Mononuclear cell (primary cell): Measurements from ENCODE around the gene PDXP. TPM values are rescaled to one million over a fixed set of nuclear protein-coding genes. Genes with fewer than 3 reads are reported as not detected.
A peak's percentile ranks its signal among the peaks of the same experiment; 100 is the strongest.
"Not testable (repeated sequence)": the region's sequence is repeated elsewhere in the genome, so short reads cannot be mapped to it uniquely, and the experiment has no call there.

Experiments used
- H3K27me3 ChIP-seq: 2 replicates; pipeline ENCODE4 v1.6.0; 2011; ENCODE audit warnings: low read length, control low read depth; ENCODE audit not compliant: insufficient read depth
- H3K4me1 ChIP-seq: 2 replicates; pipeline ENCODE4 v1.5.1; 2011; ENCODE audit warnings: mild to moderate bottlenecking, low read length, control low read depth; ENCODE audit not compliant: insufficient read depth
- H3K4me3 ChIP-seq: 2 replicates; pipeline ENCODE4 v1.5.1; 2011; ENCODE audit warnings: mild to moderate bottlenecking, low read length, moderate library complexity
- H3K9me3 ChIP-seq: 2 replicates; pipeline ENCODE4 v1.5.1; 2011; ENCODE audit warnings: low read depth, mild to moderate bottlenecking, control low read depth, low read length
- total RNA-seq: library from RNA; depleted of rRNA; stranded (reverse); fragments of >200 nt; gene quantifications from one replicate; pipeline ENCODE4 v1.2.3, GENCODE V29; 2012

Gene PDXP
- total RNA-seq, 1 donor = 2.7 TPM

- no peak overlapping the region for H3K4me3 ChIP-seq
- no peaks in the 10 kb centered on the region for H3K9me3 ChIP-seq
- H3K27me3 ChIP-seq = no peaks in the 10 kb centered on the region
- H3K4me1 ChIP-seq = peaks cover 30% of the 10 kb centered on the region
Observed at GRCh38 chr22:37684803-37685615, 26.5 kb downstream of the PDXP start.

- Histone ChIP-seq H3K27me3 (no peaks in the 10 kb centered on the region), H3K9me3 (no peaks in the 10 kb centered on the region), H3K4me1 (peaks cover 26% of the 10 kb centered on the region), H3K4me3 (peak within 1 kb of the TSS; percentile 92)
Observed at GRCh38 chr22:37686002-37686982, 27.8 kb downstream of the PDXP start, which contains the start of gene NOL12. Gene NOL12, plus strand, starts transcription at chr22:37686343. Its CDS starts 50 bp downstream, at chr22:37686393.

- Histone ChIP-seq H3K4me3 (no peak overlapping the region), H3K4me1 (peaks cover 19% of the 10 kb centered on the region), H3K27me3 (no peaks in the 10 kb centered on the region), H3K9me3 (no peaks in the 10 kb centered on the region)
Observed at GRCh38 chr22:37690407-37690806, 31.9 kb downstream of the PDXP start.

GRCh38 chr22:37690901-37691504, 32.5 kb downstream of the PDXP start:
- Histone ChIP-seq H3K4me3 (no peak overlapping the region), H3K9me3 (no peaks in the 10 kb centered on the region), H3K27me3 (no peaks in the 10 kb centered on the region), H3K4me1 (peaks cover 20% of the 10 kb centered on the region)

- Histone ChIP-seq H3K27me3 (no peaks in the 10 kb centered on the region), H3K4me1 (peaks cover 21% of the 10 kb centered on the region), H3K4me3 (no peak overlapping the region), H3K9me3 (no peaks in the 10 kb centered on the region)
Observed at GRCh38 chr22:37692627-37693285, 34.2 kb downstream of the PDXP start.

- H3K4me1 ChIP-seq = peaks cover 20% of the 10 kb centered on the region
- not testable (repeated sequence) for H3K27me3 ChIP-seq, H3K9me3 ChIP-seq, H3K4me3 ChIP-seq
Observed at GRCh38 chr22:37694131-37694530, 35.6 kb downstream of the PDXP start.

GRCh38 chr22:37696260-37696656, 37.7 kb downstream of the PDXP start:
- H3K27me3 ChIP-seq, H3K4me3 ChIP-seq, H3K9me3 ChIP-seq: not testable (repeated sequence)
- H3K4me1 ChIP-seq = peaks cover 27% of the 10 kb centered on the region

GRCh38 chr22:37696657-37697537, 38.4 kb downstream of the PDXP start, which contains the start of gene TRIOBP:
Gene TRIOBP, plus strand, starts transcription at chr22:37697048. Its CDS starts 4,318 bp downstream, at chr22:37701366.
- Histone ChIP-seq H3K4me3 (no peak within 1 kb of the TSS), H3K9me3 (no peaks in the 10 kb centered on the region), H3K4me1 (peaks cover 33% of the 10 kb centered on the region), H3K27me3 (no peaks in the 10 kb centered on the region)

- Histone ChIP-seq H3K27me3 (no peaks in the 10 kb centered on the region), H3K4me3 (no peak overlapping the region), H3K4me1 (peaks cover 39% of the 10 kb centered on the region), H3K9me3 (no peaks in the 10 kb centered on the region)
Observed at GRCh38 chr22:37697538-37697835, 39.0 kb downstream of the PDXP start.

GRCh38 chr22:37701141-37701786, 42.7 kb downstream of the PDXP start:
- Histone ChIP-seq H3K27me3 (no peaks in the 10 kb centered on the region), H3K9me3 (no peaks in the 10 kb centered on the region), H3K4me3 (no peak overlapping the region), H3K4me1 (peaks cover 30% of the 10 kb centered on the region)

- Histone ChIP-seq H3K4me3 (no peak overlapping the region), H3K9me3 (no peaks in the 10 kb centered on the region), H3K4me1 (peaks cover 28% of the 10 kb centered on the region), H3K27me3 (no peaks in the 10 kb centered on the region)
Observed at GRCh38 chr22:37703906-37704305, 45.4 kb downstream of the PDXP start.

GRCh38 chr22:37704645-37705044, 46.1 kb downstream of the PDXP start:
- Histone ChIP-seq H3K27me3 (no peaks in the 10 kb centered on the region), H3K4me1 (peaks cover 31% of the 10 kb centered on the region), H3K4me3 (no peak overlapping the region), H3K9me3 (no peaks in the 10 kb centered on the region)

- Histone ChIP-seq H3K27me3 (no peaks in the 10 kb centered on the region), H3K4me3 (no peak overlapping the region), H3K9me3 (no peaks in the 10 kb centered on the region), H3K4me1 (peaks cover 31% of the 10 kb centered on the region)
Observed at GRCh38 chr22:37705205-37705604, 46.7 kb downstream of the PDXP start.
